GM12875 (cell line): Measurements from ENCODE around the gene AKR7A2.

ENCODE experiments used
- H3K4me3 ChIP-seq: one replicate; pipeline ENCODE4 v1.5.1; 2011; ENCODE audit warnings: low read depth, low read length, control low read depth
- CTCF ChIP-seq: IDR thresholded peaks from 2 replicates; pipeline ENCODE4 v1.5.1; 2011; ENCODE audit warnings: low read depth, mild to moderate bottlenecking, control low read depth, inconsistent platforms, low read length, moderate library complexity, borderline replicate concordance; ENCODE audit not compliant: insufficient read depth

The AKR7A2 gene

GRCh38 chr1:19325368-19325957 is 13.5 kb upstream of the AKR7A2 start:
- no peak overlapping the region for H3K4me3 ChIP-seq
- TF ChIP-seq CTCF, result no peak

GRCh38 chr1:19324665-19324990 is 12.7 kb upstream of the AKR7A2 start:
- no peak for TF ChIP-seq CTCF
- no peak overlapping the region for H3K4me3 ChIP-seq

GRCh38 chr1:19323987-19324664 is 12.2 kb upstream of the AKR7A2 start:
- no peak for TF ChIP-seq CTCF
- H3K4me3 ChIP-seq, result no peak overlapping the region

- no peak for TF ChIP-seq CTCF
- H3K4me3 ChIP-seq, result no peak overlapping the region
Measured at GRCh38 chr1:19322481-19322880, 10.5 kb upstream of the AKR7A2 start.

GRCh38 chr1:19321071-19321470 is 9.1 kb upstream of the AKR7A2 start:
- TF ChIP-seq CTCF, result no peak
- no peak overlapping the region for H3K4me3 ChIP-seq

- H3K4me3 ChIP-seq, result no peak overlapping the region
- TF ChIP-seq CTCF, result no peak
Measured at GRCh38 chr1:19319196-19319595, 7.3 kb upstream of the AKR7A2 start.
